ENCODE results near the gene HJURP.

GRCh38 chr2:233807966-233808935 lies 46.1 kb downstream of the HJURP start:
- no peak for TF ChIP-seq CTCF (conservative IDR thresholded peaks at IDR 0.05 in 1 of 2, IDR thresholded peaks at IDR 0.05 in 1 of 2; ENCODE audit: low read depth in 1 of 2, low read length in 2 of 2)
- TF ChIP-seq EZH2 (IDR thresholded peaks at IDR 0.05; ENCODE audit: low read length, missing control alignments) = no peak
